H1 (cell line): ENCODE results near the gene ARFGAP3. TPM values are rescaled to one million over a fixed set of nuclear protein-coding genes. Genes with fewer than 3 reads are reported as not detected.
"Not testable (repeated sequence)": the region's sequence is repeated elsewhere in the genome, so short reads cannot be mapped to it uniquely, and the experiment has no call there.

Source experiments
- CTCF ChIA-PET: fragments of 300-600 bp; sonication (Branson Sonifier 250); formaldehyde crosslinking; loops from one replicate; lab custom pipeline; 2021; ENCODE audit not compliant: partially characterized antibody; lab: Charles Lee
- POLR2A ChIA-PET: fragments of 300-600 bp; sonication (Branson Sonifier 250); formaldehyde crosslinking; loops from one replicate; lab custom pipeline; 2021; ENCODE audit warnings: inconsistent platforms; ENCODE audit not compliant: partially characterized antibody; lab: Charles Lee
- DNase-seq, 2 experiments: peaks; one replicate each; pipeline versions ENCODE4 v3.0.0 to v3.0.0-alpha.2; 2010 to 2022; ENCODE audit warnings: low spot score in 2 of 2, low read depth in 1 of 2, mixed read lengths in 1 of 2
- FAIRE-seq: peaks from 2 replicates; lab custom pipeline; 2011; peaks lifted over from hg19 to GRCh38; lab: Jason Lieb, UNC
- H2AFZ ChIP-seq: 2 replicates; pipeline ENCODE4 v1.8.1; 2012; ENCODE audit warnings: low read length, inconsistent platforms
- H2AK5ac ChIP-seq: 2 replicates; pipeline ENCODE4 v1.6.1; 2013; ENCODE audit warnings: low read depth, low read length
- H2BK120ac ChIP-seq: replicated peaks from 2 replicates; pipeline ENCODE3; 2013; ENCODE audit warnings: low read depth, low read length, inconsistent platforms
- H2BK12ac ChIP-seq: 2 replicates; pipeline ENCODE4 v1.6.1; 2013; ENCODE audit warnings: low read depth, low read length
- H2BK15ac ChIP-seq: 2 replicates; pipeline ENCODE4 v1.6.1; 2013; ENCODE audit warnings: low read length
- H2BK20ac ChIP-seq: 2 replicates; pipeline ENCODE4 v1.6.1; 2013; ENCODE audit warnings: low read length
- H2BK5ac ChIP-seq: 2 replicates; pipeline ENCODE4 v1.6.1; 2013; ENCODE audit warnings: low read depth, low read length
- H3K14ac ChIP-seq: 2 replicates; pipeline ENCODE4 v1.6.1; 2013; ENCODE audit warnings: inconsistent platforms; ENCODE audit not compliant: insufficient read length
- H3K18ac ChIP-seq: 2 replicates; pipeline ENCODE4 v1.6.1; 2013; ENCODE audit warnings: low read length; ENCODE audit errors: extremely low read depth
- H3K23ac ChIP-seq: 2 replicates; pipeline ENCODE4 v1.6.1; 2013; ENCODE audit warnings: inconsistent platforms; ENCODE audit not compliant: insufficient read length
- H3K23me2 ChIP-seq: 2 replicates; pipeline ENCODE4 v1.6.1; 2013; ENCODE audit warnings: low read depth, low read length
- H3K27ac ChIP-seq: 2 replicates; pipeline ENCODE4 v1.6.1; 2011; ENCODE audit warnings: low read depth, low read length, inconsistent platforms
- H3K27me3 ChIP-seq, 4 experiments: replicated peaks in 1 of 4; 1 replicate in 1 of 4; 2 replicates in 3 of 4; pipeline versions ENCODE4 v1.6.1 to v1.8.1; 2011 to 2013; ENCODE audit warnings: low read length in 3 of 4, mild to moderate bottlenecking in 3 of 4, inconsistent platforms in 2 of 4, mixed read lengths in 2 of 4, moderate library complexity in 1 of 4; ENCODE audit not compliant: control insufficient read depth in 3 of 4, insufficient read depth in 3 of 4; ENCODE audit errors: extremely low read depth in 1 of 4
- H3K36me3 ChIP-seq, 4 experiments: 2 replicates each; pipeline versions ENCODE4 v1.6.1 to v1.8.1; 2011 to 2013; ENCODE audit warnings: mild to moderate bottlenecking in 4 of 4, low read length in 3 of 4, moderate library complexity in 2 of 4, control low read depth in 1 of 4, inconsistent platforms in 1 of 4; ENCODE audit not compliant: insufficient read depth in 4 of 4, control insufficient read depth in 2 of 4
- H3K4ac ChIP-seq: replicated peaks from 2 replicates; pipeline ENCODE3; 2013; ENCODE audit warnings: low read length, low read depth, mixed read lengths, inconsistent platforms; ENCODE audit not compliant: insufficient read length
- H3K4me1 ChIP-seq, 4 experiments: replicated peaks in 1 of 4; 1 replicate in 1 of 4; 2 replicates in 3 of 4; pipeline versions ENCODE4 v1.6.1 to v1.8.1; 2011 to 2013; ENCODE audit warnings: low read length in 3 of 4, inconsistent platforms in 2 of 4, mixed read lengths in 1 of 4; ENCODE audit not compliant: insufficient read depth in 4 of 4, control insufficient read depth in 3 of 4
- H3K4me2 ChIP-seq, 2 experiments: 2 replicates each; pipeline versions ENCODE4 v1.6.1 to v1.8.1; 2011 to 2013; ENCODE audit warnings: low read depth in 2 of 2, low read length in 2 of 2, control low read depth in 1 of 2, inconsistent platforms in 1 of 2, mild to moderate bottlenecking in 1 of 2; ENCODE audit not compliant: insufficient read depth in 1 of 2
- H3K4me3 ChIP-seq, 4 experiments: fragments of 200-600, 300-600 bp in 1 of 4; sonication (generic), shearing (Covaris generic), sonication (Bioruptor Twin) in 1 of 4; 2 replicates each; pipeline versions ENCODE4 v1.5.1 to v1.8.1; 2011 to 2016; ENCODE audit warnings: low read length in 4 of 4, low read depth in 3 of 4, control low read depth in 2 of 4, inconsistent platforms in 2 of 4, mild to moderate bottlenecking in 2 of 4, mixed read lengths in 1 of 4, moderate library complexity in 1 of 4; ENCODE audit not compliant: insufficient read depth in 2 of 4; ENCODE audit errors: extremely low read depth in 1 of 4
- H3K56ac ChIP-seq: replicated peaks from 2 replicates; pipeline ENCODE3; 2013; ENCODE audit warnings: low read depth, mild to moderate bottlenecking, mixed read lengths, low read length, inconsistent platforms; ENCODE audit not compliant: insufficient read length
- H3K79me1 ChIP-seq: 2 replicates; pipeline ENCODE4 v1.6.1; 2013; ENCODE audit warnings: low read depth, low read length, control low read depth
- H3K79me2 ChIP-seq, 2 experiments: 2 replicates each; pipeline versions ENCODE4 v1.6.1 to v1.8.1; 2012 to 2013; ENCODE audit warnings: low read length in 2 of 2, mild to moderate bottlenecking in 2 of 2, inconsistent platforms in 1 of 2; ENCODE audit not compliant: insufficient read depth in 2 of 2, control insufficient read depth in 1 of 2
- H3K9ac ChIP-seq, 4 experiments: replicated peaks in 1 of 4; 1 replicate in 1 of 4; 2 replicates in 3 of 4; pipeline versions ENCODE4 v1.6.1 to v1.8.1; 2011 to 2013; ENCODE audit warnings: low read depth in 3 of 4, low read length in 3 of 4, control low read depth in 2 of 4, mild to moderate bottlenecking in 2 of 4, moderate library complexity in 2 of 4, inconsistent platforms in 1 of 4; ENCODE audit errors: extremely low read depth in 1 of 4
- H3K9me3 ChIP-seq, 2 experiments: 2 replicates each; pipeline versions ENCODE4 v1.6.1 to v1.8.1; 2012 to 2013; ENCODE audit warnings: mild to moderate bottlenecking in 2 of 2, moderate library complexity in 2 of 2, control low read depth in 1 of 2, inconsistent platforms in 1 of 2, low read depth in 1 of 2, low read length in 1 of 2, mixed read lengths in 1 of 2; ENCODE audit not compliant: insufficient read depth in 2 of 2
- H4K20me1 ChIP-seq, 2 experiments: replicated peaks in 1 of 2; 2 replicates each; pipeline versions ENCODE3 to v1.8.1; 2011 to 2013; ENCODE audit warnings: inconsistent platforms in 2 of 2, low read length in 2 of 2, mild to moderate bottlenecking in 1 of 2; ENCODE audit not compliant: insufficient read depth in 2 of 2, control insufficient read depth in 1 of 2
- H4K5ac ChIP-seq: 2 replicates; pipeline ENCODE4 v1.6.1; 2013; ENCODE audit warnings: low read length, low read depth, mixed read lengths, inconsistent platforms; ENCODE audit not compliant: insufficient read length
- H4K8ac ChIP-seq: 2 replicates; pipeline ENCODE4 v1.8.0; 2013; ENCODE audit warnings: mild to moderate bottlenecking, moderate library complexity, low read length, inconsistent platforms; ENCODE audit not compliant: insufficient read depth; ENCODE audit errors: extremely low read depth
- H4K91ac ChIP-seq: replicated peaks from 2 replicates; pipeline ENCODE3; 2013; ENCODE audit warnings: low read length, mixed read lengths, inconsistent platforms; ENCODE audit not compliant: insufficient read length
- CTCF ChIP-seq, 3 experiments: IDR thresholded peaks; 1 replicate in 2 of 3; 2 replicates in 1 of 3; pipeline versions ENCODE4 v1.5.1 to v1.6.1; 2011; ENCODE audit warnings: low read length in 3 of 3, mild to moderate bottlenecking in 3 of 3, inconsistent platforms in 2 of 3, low read depth in 1 of 3, moderate library complexity in 1 of 3; ENCODE audit not compliant: insufficient read depth in 1 of 3; ENCODE audit errors: control extremely low read depth in 1 of 3
- GTF2F1 ChIP-seq: IDR thresholded peaks from 2 replicates; pipeline ENCODE4 v1.6.1; 2012; ENCODE audit warnings: low read depth, low read length, improper control_type of control experiment, borderline replicate concordance
- WGBS, 2 experiments: shearing (Covaris generic) in 1 of 2; methylation state at CpG; one replicate each; pipeline versions ENCODE4 v1.1.6 to v1.1.7; 2013 to 2015; ENCODE audit warnings: low lambda C conversion rate in 2 of 2, mixed read lengths in 2 of 2, inconsistent platforms in 1 of 2, low coverage in 1 of 2, missing lambda C conversion rate in 1 of 2; ENCODE audit not compliant: insufficient replicate concordance in 2 of 2, insufficient coverage in 1 of 2, insufficient read length in 1 of 2; ENCODE audit errors: extremely low coverage in 1 of 2, missing lambda C conversion rate in 1 of 2; 5-methylcytosine and 5-hydroxymethylcytosine counted together
- polyA plus RNA-seq, 7 experiments: library from polyadenylated mRNA; depleted of rRNA in 3 of 7; stranded (reverse) in 5 of 7; unstranded in 2 of 7; fragments of >200 nt in 5 of 7; fragments of 200-250 nt in 2 of 7; gene quantifications; 1 replicate in 5 of 7; 2 replicates in 1 of 7; 4 replicates in 1 of 7; pipeline versions ENCODE4 v1.2.1 to v1.2.3, GENCODE V29; 2011 to 2013; ENCODE audit warnings: missing spikeins in 2 of 7, mixed read lengths in 2 of 7
- total RNA-seq: library from RNA; stranded (reverse); fragmentation: NEBNext Ultra II Directional; extraction: Animal tissue kit (Norgen Biotek cat#: 25700); gene quantifications from 2 replicates; pipeline ENCODE4 v1.2.1, GENCODE V29; 2021

ARFGAP3 gene
- total and polyA plus RNA-seq, 2 of the 8 experiments (the other 6 are each of a cell fraction or from before 2014, with no cell fraction given): 9.7 to 16.0 TPM

GRCh38 chr22:42785706-42786499, 71.2 kb downstream of the ARFGAP3 start (continued):
- TF ChIP-seq CTCF (IDR thresholded peaks at IDR 0.05; ENCODE audit: control extremely low read depth in 1 of 3, insufficient read depth in 1 of 3, low read depth in 1 of 3, low read length in 3 of 3): no peak
- TF ChIP-seq GTF2F1: no peak

GRCh38 chr22:42782306-42782705, 74.8 kb downstream of the ARFGAP3 start:
- H3K18ac ChIP-seq, H2BK120ac ChIP-seq, H2AFZ ChIP-seq, H3K36me3 ChIP-seq, H2BK12ac ChIP-seq, DNase-seq, H3K56ac ChIP-seq, H4K8ac ChIP-seq, H3K4me3 ChIP-seq, FAIRE-seq, H3K14ac ChIP-seq, H3K27ac ChIP-seq, H3K4ac ChIP-seq, H3K23me2 ChIP-seq, H4K91ac ChIP-seq, H3K4me2 ChIP-seq, H4K5ac ChIP-seq, H3K4me1 ChIP-seq, POLR2A ChIA-PET, H2BK5ac ChIP-seq, H3K79me2 ChIP-seq, H3K9me3 ChIP-seq, H3K27me3 ChIP-seq, H2BK20ac ChIP-seq, H2AK5ac ChIP-seq, H2BK15ac ChIP-seq, H3K9ac ChIP-seq, H3K79me1 ChIP-seq, H3K23ac ChIP-seq, H4K20me1 ChIP-seq: not testable (repeated sequence)
- WGBS, 2 experiments: 92% methylated on average over 8 of the region's 9 CpGs; no CpG with 5 or more reads in 1 of the 2 experiments
- CTCF ChIA-PET: interaction anchor here (0.5 to 1.9 kb wide), 5 partner anchors 11 to 1896 kb away, joined by 3 to 7 read pairs (median 4); no protein-coding TSS in a partner anchor
